Medulla oblongata (tissue), 1 donor: Measurements from ENCODE around the gene TNFSF8.

Source experiments
- DNase-seq: peaks from one replicate; pipeline ENCODE4 v3.0.0-alpha.2; 2015; ENCODE audit errors: extremely low spot score

The TNFSF8 gene

DNA sequence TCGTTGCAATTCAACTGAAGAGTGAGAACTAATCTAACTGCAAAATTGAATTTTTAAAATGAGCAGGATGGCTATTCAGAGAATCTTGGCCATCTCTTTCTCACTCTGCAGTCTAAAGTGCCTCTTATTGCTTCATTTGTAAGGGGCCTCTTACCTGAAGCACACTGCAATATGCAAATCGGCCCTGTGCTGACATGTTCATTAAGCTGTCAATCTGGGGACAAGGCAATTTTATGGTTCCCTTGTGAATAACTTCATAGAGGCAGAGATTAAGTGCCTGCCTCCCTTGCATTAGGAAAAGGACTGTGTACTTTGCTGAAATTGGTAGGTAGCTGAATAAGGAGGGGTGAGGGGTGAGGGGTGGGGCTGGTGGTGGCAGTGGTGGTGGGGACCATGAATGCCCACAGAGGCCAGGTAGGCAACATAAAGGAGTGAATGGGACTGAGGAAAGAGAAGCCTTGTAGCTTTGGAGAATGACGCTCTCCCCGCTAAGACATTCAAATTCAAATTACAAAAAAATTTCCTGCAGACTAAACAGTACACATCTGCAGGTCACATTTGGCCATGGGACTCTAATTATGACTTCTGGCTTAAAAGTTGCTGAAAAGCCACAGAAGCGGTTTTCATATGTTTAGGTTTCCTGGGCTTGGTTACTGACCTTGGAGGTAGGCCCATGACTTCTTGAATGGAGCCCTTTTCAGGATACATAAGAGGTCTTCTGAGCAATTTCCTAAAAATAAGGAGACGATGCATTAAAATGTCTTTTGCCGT lies 25.0 kb downstream of the TNFSF8 start:
- DNase-seq = no peak

DNA sequence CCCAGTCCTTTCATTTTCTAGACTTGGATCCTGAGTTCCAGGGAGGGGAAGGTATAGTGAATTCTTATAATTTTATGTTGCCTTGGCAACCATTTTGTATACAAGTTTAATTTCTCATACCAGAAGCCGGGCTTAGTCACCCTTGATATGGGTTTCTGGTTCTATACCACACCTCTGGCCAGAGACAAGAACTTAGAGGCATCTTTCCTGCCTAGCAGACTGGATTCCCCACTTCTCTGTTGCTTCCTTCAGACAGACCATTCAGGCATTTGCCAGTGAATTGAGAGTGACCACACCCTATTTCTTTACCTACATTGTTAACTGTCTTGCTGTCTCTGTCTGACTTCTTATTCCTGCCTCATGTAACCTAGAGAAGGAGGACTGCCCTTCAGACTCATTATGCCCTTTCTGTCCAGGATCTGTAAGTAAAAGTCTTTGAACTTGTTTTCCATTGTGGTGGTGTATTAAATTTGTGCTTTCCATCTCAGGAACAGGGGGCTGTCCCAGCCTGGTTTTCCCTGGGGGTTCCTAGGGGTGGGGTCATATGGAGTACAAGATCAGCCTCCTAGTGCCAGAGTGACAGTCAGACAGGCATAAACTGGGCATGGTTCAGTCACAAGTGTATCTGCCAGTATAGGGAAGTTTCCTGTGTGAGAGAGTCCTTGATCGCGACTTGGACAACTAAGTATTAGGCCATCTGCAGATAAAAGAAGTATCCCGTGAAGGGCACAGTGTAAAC lies 27.4 kb downstream of the TNFSF8 start:
- DNase-seq = no peak

DNA sequence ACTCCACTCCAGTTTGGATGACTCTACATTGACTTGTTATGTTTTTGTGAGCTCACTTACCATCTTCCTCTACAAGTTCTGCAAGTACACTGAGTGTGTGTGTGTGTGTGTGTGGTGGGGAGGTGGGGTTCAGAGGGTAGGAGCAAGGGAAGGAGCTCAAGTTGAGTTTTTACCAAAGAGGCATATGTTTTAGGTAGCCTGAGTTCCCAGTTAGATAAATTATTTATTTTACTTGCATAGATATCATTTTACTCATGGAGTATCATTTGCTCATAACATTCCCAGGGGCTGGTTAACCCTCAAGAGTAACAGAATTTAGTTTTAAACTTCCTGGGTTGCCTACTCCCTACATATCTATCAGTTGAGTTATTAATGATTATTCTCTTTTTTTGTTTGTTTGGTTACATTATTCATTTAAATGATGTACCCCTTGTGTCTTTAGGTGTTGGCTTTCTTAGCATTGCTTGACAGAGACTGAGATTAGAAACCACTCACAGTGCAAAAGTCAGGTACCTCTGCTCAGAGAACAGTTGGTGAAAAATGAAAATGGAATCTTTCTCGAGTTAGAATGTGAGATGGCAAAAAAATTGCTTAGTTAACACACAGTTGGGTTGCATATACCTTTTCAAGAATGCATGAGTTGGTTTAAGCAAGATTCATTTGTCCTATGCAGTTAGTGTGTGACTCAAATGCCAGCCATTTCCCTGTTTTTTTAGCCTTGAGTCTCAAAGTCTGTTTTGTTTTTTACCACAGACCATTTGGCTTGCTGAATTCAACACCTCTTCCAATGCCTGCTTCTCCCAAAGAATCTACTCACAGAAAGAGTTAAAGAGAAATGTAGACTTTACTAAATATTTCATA lies 29.2 kb downstream of the TNFSF8 start:
- DNase-seq = no peak

DNA sequence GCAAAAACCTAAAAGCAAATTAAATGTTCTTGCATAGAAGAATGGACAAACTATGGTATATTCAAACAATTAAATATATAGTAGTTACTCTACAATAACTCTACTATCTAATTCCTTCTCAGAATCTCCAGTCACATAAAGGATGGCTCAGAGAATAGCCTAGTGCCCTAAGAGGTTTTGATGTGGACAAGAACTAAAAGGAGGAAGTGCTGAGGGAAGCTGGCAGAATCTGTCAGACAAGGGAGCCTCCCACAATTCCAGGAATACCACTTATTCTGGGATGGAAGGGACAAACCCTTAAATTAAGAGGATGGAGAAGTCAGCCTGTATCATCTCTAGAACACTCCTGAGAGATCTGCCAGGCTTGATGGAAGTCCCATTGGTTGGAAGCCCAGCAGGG lies 30.4 kb downstream of the TNFSF8 start:
- no peak for DNase-seq

DNA sequence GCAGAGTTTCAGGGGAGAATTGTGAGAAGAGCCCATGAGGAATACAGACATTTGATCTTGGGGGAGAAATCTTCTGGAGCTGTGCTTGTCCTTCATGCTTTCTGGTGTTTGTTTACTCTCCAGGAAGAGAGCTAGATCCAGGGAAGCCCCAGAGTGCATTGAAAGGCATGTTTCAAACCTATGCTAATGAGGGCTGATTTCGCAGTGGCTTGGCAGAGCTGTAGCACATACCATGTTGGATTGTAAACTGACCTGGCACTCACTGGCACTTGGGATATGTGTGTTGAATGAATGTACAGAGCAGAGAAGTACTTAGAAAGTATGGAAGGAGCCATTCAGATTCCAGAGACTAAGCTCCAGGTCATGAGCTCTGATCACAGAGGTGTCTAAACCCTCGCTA lies 30.9 kb downstream of the TNFSF8 start:
- DNase-seq = no peak

DNA sequence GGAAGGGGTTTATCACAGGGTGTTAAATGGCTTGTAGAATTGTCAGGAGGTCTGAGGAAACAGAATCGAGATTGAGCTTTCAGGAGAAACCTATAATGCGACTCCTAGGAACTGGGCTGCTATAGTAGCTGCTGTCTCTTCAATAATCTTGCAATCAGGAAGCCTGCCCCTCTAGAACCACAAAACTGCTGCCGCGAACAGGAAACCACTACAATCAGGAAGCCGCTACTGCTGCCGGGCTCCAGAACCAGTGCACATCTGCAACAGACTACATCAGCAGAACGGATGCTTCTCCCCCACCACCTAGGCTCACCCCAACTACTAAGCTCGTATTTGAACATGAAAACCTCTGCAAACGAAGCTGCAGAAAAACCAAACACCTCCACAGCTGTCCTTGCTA lies 31.6 kb downstream of the TNFSF8 start:
- peak; percentile 52 for DNase-seq

DNA sequence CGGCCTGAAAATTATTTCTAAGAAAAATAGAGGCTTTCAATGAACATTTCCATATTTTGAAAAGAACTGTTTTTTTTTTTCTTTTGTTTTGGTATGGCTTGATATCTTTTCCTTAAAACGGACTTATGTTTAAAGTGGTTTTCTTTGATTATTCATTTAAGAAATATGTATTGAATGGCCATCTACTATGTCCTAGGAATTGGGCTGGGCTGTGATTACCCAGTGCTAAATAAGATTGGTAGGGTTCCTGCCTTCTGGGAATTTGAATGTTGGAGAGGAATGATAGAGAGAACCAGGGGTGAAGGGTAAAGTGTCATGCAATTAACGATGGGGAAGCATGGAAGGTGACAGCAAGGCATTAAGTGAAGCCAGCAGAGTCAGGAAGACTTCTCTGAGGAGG lies 33.2 kb downstream of the TNFSF8 start:
- no peak for DNase-seq

DNA sequence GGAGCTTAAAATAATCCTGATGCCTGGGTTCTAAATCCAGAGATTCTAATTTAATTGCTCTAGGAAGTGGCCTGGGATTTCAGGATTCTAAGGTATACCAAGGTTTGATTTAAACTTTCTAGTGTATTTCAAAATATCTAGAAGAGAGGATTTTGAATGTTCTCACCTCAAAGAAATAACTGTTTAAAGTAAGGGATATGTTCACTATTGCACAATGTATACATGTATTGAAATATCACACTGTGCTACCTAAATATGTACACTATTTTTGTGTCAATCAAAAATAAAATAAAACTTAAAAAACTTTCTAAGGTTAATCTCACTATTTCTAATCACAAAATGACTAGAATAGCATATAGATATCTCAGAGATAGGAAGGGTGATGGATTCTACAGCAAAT lies 34.0 kb downstream of the TNFSF8 start:
- no peak for DNase-seq

DNA sequence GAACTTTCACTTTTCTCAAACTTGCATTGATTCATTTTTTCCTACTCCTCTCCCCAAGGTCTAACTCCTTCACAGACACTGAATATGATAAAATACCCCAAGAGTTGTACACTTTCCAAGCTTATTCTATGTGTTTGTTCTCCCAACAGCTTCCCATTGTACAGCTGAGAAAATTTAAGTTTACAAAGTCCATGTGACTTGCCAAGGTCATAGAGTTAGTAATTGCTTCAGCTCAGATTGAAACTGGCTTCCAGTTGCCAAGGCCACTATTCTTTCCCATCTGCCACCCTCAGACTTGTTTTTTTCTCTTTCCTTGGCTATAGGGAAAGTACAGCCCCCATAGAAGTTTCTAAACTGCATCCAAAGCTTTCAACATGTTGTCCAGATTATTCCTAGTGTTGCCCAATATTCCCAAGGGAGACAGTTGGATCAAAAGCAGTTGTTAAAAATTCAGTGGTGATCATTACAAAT lies 34.8 kb downstream of the TNFSF8 start:
- no peak for DNase-seq

DNA sequence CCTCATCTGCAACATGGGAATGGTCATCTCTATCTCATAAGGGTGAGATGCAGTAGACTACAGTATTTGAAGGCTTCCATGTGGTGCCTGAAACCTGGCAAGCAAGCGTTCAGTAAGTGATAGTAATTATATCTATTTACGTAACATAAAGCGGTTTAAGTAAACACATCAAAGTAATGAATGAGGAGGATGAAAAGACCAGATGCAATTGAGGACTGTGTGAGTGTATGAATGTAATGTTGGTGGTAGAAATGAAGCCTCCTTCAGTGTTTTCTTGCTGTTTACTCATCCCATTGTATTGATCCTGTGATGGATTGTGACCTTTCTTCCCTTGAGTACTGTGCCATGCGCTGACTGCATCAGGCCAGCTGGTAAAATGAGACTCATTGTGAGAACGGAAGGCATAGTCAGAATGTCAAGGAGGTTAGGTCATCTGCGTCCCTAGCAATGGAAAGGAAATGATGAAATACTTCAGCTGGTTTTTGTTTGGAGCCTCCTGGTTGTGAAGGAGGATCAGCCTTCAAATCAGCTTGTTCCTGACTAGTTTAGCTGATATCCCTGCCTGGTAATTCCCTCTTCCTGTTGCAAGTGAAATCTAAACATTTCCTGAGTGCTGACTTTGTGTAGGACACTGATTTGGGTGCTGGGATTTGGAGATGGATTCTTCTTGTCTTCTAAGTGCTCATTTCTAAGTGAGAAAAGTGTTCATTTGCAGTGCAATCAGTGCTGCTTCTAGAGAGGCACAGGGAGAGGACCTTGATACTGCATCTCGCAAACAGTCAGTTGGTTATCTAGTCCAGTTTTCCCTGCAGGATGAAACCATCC lies 35.6 kb downstream of the TNFSF8 start:
- peak; percentile 43 for DNase-seq

DNA sequence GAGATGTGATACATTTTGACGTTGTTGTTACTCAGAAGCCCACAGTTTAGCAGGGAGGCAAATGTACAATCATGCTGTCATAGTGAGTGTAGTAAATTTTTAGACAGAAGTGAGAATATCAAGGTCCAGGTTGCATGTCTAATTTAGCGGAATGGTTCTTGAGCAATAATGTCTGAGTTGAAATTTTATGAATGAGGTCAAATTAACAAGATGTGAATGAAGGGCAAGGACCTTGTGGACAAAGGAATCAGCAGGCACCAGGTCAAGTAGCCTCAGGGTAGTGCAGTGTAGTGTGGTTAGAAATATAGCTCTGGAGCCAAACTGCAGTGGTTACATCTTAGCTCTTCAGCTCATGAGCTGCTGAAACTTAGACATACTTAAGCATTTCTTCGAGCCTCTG lies 36.2 kb downstream of the TNFSF8 start:
- no peak for DNase-seq

DNA sequence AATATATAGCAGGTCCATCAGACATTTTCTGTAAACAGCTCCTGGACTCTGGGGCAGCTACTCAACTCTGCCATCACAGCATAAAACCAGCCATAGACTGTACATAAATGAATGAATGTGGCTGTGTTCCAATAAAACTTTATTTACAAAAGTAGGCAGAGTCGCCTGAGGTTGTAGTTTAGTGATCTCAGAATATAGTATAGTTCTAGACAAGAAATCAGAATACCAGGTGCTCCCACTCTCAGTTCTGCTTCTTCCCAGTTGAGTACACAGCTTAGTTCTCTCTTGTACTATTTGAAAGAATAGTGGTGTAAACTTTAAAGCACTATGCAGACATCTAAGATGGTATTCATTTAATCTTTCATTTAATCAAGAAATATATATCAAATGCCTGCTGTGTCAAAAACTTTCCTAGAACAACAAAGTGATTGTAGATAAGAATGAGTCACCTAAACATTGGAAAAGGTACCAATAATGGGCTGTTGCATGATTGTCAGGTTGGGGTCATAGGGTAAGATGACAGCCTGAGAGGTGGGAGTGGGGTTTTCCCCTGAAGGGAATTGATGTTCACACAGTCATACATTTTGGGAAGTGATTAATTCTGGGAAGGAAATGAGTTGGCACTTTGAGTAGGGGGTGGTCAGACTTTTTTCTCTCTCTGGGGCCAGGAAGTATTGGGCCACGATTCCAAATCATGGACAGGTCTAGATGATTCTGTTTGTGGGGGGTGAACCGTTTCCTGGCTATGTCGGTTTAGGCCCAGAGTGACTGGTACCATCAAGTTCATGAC lies 37.0 kb downstream of the TNFSF8 start:
- no peak for DNase-seq

DNA sequence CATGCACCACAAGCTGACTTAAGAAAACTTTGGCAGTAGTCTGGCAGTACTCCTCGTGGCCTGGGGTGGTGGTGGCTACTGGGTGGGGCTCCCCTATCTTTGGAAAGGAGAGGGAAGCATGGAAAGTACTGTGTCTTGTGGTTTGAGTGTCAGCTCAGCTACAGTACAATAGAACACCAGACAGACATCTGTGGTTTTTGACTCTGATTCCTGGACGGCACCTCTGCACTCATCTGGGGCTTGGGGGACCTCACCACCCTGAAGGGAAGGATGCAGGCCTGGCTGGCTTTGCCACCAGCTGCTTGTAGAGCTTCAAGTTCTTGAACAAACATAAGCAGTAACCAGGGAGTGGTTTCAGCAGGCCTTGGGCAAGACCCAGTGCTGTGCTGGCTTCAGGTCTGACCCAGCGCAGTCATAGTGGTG lies 40.6 kb downstream of the TNFSF8 start:
- DNase-seq = no peak

DNA sequence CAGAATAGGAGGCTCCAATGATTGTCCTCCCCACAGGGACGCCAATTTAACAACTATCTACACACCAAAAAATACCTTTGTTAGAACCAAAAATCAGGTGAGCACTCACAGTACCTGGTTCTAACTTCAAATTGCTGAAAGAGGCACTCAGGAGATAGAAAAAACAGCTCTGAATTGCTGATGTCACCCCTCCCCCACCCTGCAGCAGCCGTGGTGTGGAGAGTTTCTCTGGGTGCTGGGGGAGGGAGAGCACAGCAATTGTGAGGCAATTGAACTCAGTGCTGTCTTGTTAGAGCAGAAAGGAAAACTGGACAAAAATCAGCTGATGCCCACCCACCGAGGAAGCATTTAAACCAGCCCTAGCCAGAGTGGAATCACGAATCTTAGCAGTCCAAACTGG lies 41.8 kb downstream of the TNFSF8 start:
- no peak for DNase-seq

DNA sequence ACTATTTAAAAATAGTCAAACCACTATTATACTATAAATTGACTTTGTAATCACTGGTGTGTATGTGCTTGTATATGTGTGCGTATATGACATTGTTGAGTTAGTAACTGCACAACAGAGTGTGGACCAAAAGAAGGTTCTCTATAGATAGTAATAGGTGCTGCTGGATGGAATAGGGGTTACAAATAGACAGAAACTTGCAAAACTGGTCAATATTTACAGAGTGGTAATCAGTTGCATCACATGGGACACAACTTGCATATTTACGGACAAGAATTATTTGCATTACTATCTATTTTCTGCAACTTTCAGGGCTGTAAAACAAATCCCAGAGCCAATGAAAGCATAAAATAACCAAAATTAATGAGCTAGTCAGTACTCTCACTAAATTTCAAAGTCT lies 42.4 kb downstream of the TNFSF8 start:
- no peak for DNase-seq

DNA sequence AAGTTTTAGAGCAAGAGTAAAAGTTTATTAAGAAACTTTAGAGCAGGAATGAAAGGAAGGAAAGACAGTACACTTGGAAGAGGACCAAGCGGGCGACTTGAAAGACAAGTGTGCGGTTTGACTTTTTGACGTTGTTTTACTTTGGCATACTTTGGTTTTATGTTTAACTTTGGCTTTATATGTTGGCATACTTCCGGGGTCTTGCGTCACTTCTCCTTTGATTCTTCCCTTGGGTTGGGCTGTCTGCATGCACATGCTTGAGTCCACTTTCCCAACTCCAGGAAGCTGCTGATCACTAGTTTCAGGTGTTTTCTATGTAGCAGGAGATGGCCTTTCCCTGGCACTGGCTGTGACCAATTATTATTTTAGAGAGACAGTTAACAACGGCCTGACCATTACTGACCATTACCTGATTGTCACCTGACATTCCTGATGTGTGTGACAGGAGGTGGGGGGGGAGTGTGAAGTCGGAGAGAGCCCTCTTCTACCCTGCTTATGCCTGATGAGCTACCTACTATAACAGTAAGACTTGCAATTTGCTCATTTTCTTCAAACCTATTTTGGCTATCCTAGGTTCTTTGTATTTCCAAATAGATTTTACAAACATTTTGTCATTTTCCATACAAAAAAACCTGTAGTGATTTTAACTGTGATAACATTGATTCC lies 45.5 kb downstream of the TNFSF8 start:
- DNase-seq = no peak

DNA sequence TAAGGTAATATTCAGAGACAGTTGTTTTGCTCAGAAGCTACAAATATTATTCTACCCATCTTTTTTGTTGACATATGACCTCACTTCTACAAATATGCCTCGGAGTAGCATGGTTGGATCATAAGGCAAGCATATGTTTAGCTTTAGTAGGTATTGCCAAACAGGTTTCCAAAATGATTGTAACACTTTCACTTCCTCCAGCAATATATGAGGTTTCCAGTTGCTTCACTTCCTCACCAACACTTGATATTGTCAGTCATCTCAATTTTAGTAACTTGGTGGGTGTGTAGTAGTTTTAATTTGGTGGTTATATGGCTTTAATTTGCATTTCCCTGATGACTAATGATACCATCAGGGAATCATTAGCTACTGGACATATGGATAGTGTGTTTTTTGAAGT lies 46.7 kb downstream of the TNFSF8 start:
- no peak for DNase-seq

DNA sequence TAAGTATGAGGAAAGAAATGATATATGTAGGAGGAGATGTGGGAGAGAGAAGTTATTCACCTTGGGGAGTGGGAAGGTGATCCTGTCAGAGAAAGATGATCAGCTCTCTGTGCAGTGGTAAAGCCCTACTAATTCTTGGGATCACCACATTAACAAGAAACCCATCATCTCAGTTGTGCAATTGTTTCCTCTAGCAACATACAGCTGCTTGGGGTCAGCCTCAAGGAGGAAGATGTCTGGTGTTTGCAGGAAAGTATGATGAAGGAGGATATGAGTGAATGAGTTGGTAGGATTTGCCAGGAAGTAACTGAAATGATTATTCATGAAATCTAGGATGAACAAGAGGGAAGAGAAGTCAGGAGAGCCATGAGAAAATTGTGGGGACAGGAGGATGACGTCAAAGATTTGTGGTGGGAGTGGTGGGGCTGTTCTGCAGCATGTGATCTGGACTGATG lies 50.1 kb downstream of the TNFSF8 start:
- no peak for DNase-seq

DNA sequence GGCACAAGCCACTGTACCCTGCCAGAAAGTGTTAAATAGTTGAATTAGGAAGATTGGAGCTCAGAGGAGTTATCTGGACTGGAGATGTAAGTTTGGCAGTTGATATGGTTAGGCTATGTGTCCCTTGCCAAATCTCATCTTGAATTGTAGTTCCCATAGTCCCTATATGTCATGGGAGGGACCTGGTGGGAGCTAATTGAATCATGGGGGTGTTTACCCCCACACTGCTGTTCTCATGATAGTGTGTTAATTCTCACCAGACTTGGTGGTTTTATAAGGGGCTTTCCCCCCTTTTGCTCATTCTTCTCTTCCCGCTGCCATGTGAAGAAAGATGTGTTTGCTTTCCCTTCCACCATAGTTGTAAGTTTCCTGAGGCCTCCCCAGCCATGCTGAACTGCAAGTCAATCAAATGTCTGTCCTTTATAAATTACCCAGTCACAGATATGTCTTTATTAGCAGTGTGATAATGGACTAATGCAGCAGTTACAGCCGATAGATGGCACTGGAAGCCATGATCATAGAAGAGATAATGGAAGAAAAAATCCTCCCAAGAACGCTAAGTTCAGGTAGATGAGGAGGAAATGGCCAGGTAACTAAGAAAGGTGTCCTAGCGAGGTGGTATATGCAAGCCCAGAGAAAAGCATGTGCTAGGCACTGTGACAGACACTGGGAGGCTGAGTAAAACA lies 51.4 kb downstream of the TNFSF8 start:
- no peak for DNase-seq
